K562 (cell line): ENCODE measurements around the gene POU3F3. TPM values are rescaled to one million over a fixed set of nuclear protein-coding genes. Genes with fewer than 3 reads are reported as not detected.

Experiments used
- ATAC-seq: fragments of 200-7000 bp; cut with Tn5 transposase; 3 replicates; pipeline ENCODE4 v1.9.1; 2020; ENCODE audit warnings: moderate library complexity
- BruUV-seq: library from RNA; stranded (reverse); fragments of 400-500 nt; replicated peaks from 2 replicates; lab custom pipeline; 2021; lab: Mats Ljungman, UMichigan
- CTCF ChIA-PET: fragments of 300-600 bp; formaldehyde crosslinking; extraction: SDS; loops from one replicate; lab custom pipeline; 2021; ENCODE audit warnings: low intra/inter-chr PET ratio; lab: Yijun Ruan, JAX
- POLR2A ChIA-PET: fragments of 300-600, 350-650 bp; sonication (Branson Sonifier 250); formaldehyde crosslinking; extraction: SDS; loops from one replicate; lab custom pipeline; 2021; ENCODE audit warnings: antibody characterized with exemption, inconsistent platforms; lab: Yijun Ruan, JAX
- DNase-seq, 4 experiments: peaks; one replicate each; pipeline versions ENCODE4 v3.0.0 to v3.0.0-alpha.2; 2011 to 2018; ENCODE audit warnings: low spot score in 3 of 4, mixed read lengths in 3 of 4; ENCODE audit errors: extremely low read depth in 1 of 4
- FAIRE-seq: peaks from 2 replicates; lab custom pipeline; 2011; peaks lifted over from hg19 to GRCh38; lab: Jason Lieb, UNC
- H2AFZ ChIP-seq: 2 replicates; pipeline ENCODE4 v1.6.0; 2011; ENCODE audit warnings: low read depth, low read length, control low read depth, inconsistent platforms
- H3K27ac ChIP-seq: fragments of 200-600 bp; 3 replicates; pipeline ENCODE4 v1.8.0; 2011; ENCODE audit warnings: low read depth, mild to moderate bottlenecking, control low read depth, inconsistent platforms, low read length, moderate library complexity, mixed read lengths; ENCODE audit errors: extremely low read depth
- H3K27me3 ChIP-seq, 2 experiments: fragments of 300-600 bp in 1 of 2; 2 replicates in 1 of 2; 3 replicates in 1 of 2; pipeline versions ENCODE4 v1.6.0 to v1.8.0; 2011; ENCODE audit warnings: inconsistent platforms in 2 of 2, low read length in 2 of 2, mild to moderate bottlenecking in 1 of 2, mixed read lengths in 1 of 2, moderate library complexity in 1 of 2; ENCODE audit not compliant: control insufficient read depth in 2 of 2, insufficient read depth in 2 of 2
- H3K36me3 ChIP-seq: fragments of 300-600 bp; 3 replicates; pipeline ENCODE4 v1.8.0; 2011; ENCODE audit warnings: mild to moderate bottlenecking, low read length, inconsistent platforms; ENCODE audit not compliant: control insufficient read depth, insufficient read depth
- H3K4me1 ChIP-seq, 2 experiments: fragments of 200-600 bp in 1 of 2; replicated peaks in 1 of 2; 2 replicates in 1 of 2; 3 replicates in 1 of 2; pipeline versions ENCODE4 v1.5.1 to v1.8.0; 2011; ENCODE audit warnings: inconsistent platforms in 2 of 2, low read length in 2 of 2, mild to moderate bottlenecking in 1 of 2, mixed read lengths in 1 of 2, moderate library complexity in 1 of 2; ENCODE audit not compliant: control insufficient read depth in 2 of 2, insufficient read depth in 2 of 2
- H3K4me2 ChIP-seq: 2 replicates; pipeline ENCODE4 v1.6.1; 2011; ENCODE audit warnings: low read length, control low read depth, inconsistent platforms, mixed read lengths; ENCODE audit not compliant: insufficient read depth
- H3K4me3 ChIP-seq: fragments of 200-600 bp; sonication (generic), shearing (Covaris generic); 2 replicates; pipeline ENCODE4 v1.5.1; 2016; ENCODE audit warnings: control low read depth, inconsistent platforms
- H3K79me2 ChIP-seq: fragments of 200-600 bp; 3 replicates; pipeline ENCODE4 v1.8.0; 2011; ENCODE audit warnings: low read length, inconsistent platforms; ENCODE audit not compliant: control insufficient read depth, insufficient read depth
- H3K9ac ChIP-seq, 2 experiments: 2 replicates each; pipeline versions ENCODE4 v1.6.0 to v1.6.1; 2011; ENCODE audit warnings: low read depth in 2 of 2, low read length in 2 of 2, control low read depth in 1 of 2, inconsistent platforms in 1 of 2, mild to moderate bottlenecking in 1 of 2, mixed read lengths in 1 of 2; ENCODE audit not compliant: insufficient read depth in 1 of 2
- H3K9me1 ChIP-seq: one replicate; pipeline ENCODE4 v1.6.0; 2011; ENCODE audit warnings: inconsistent platforms, mild to moderate bottlenecking, low read length, moderate library complexity; ENCODE audit not compliant: control insufficient read depth, insufficient read depth
- H3K9me3 ChIP-seq: replicated peaks from 2 replicates; pipeline ENCODE4 v1.5.1; 2011; ENCODE audit warnings: low read depth, low read length, inconsistent platforms; ENCODE audit not compliant: control insufficient read depth, insufficient read depth
- H4K20me1 ChIP-seq: replicated peaks from 2 replicates; pipeline ENCODE4 v1.6.1; 2011; ENCODE audit warnings: low read length, inconsistent platforms, mixed read lengths; ENCODE audit not compliant: control insufficient read depth, insufficient read depth
- CHD4 ChIP-seq: fragments of 200-600 bp; sonication (generic); IDR thresholded peaks from 3 replicates; pipeline ENCODE4 v1.6.1; 2012; ENCODE audit warnings: low read depth, mild to moderate bottlenecking, mixed read lengths, low read length, inconsistent platforms; ENCODE audit not compliant: insufficient read depth, insufficient replicate concordance, poor library complexity, severe bottlenecking
- DACH1 ChIP-seq: fragments of 450-650 bp; IDR thresholded peaks from 2 replicates; pipeline ENCODE4 v1.6.1; 2018; ENCODE audit not compliant: partially characterized antibody
- E2F6 ChIP-seq, 2 experiments: IDR thresholded peaks; 2 replicates each; pipeline ENCODE4 v1.6.1; 2011; ENCODE audit warnings: borderline replicate concordance in 1 of 2, control low read depth in 1 of 2, low read depth in 1 of 2, low read length in 1 of 2, mild to moderate bottlenecking in 1 of 2, mixed read lengths in 1 of 2, moderate library complexity in 1 of 2; ENCODE audit not compliant: insufficient read depth in 1 of 2, insufficient read length in 1 of 2, poor library complexity in 1 of 2, severe bottlenecking in 1 of 2; ENCODE audit errors: extremely low read depth in 1 of 2
- FOS ChIP-seq: IDR thresholded peaks from 3 replicates; pipeline ENCODE4 v1.6.1; 2011; ENCODE audit not compliant: insufficient read length; ENCODE audit errors: extremely low read depth
- MAFF ChIP-seq: IDR thresholded peaks from 2 replicates; pipeline ENCODE4 v1.6.1; 2012; ENCODE audit warnings: low read length, improper control_type of control experiment
- RCOR1 ChIP-seq, 2 experiments: IDR thresholded peaks; 2 replicates each; pipeline ENCODE4 v1.6.1; 2012; ENCODE audit warnings: low read depth in 2 of 2, low read length in 2 of 2, borderline replicate concordance in 1 of 2, improper control_type of control experiment in 1 of 2
- RHOXF2B ChIP-seq: fragments of 250-450 bp; sonication (Bioruptor Pico); conservative IDR thresholded peaks from 2 replicates; pipeline ENCODE4 v1.5.1; 2021
- U2AF2 ChIP-seq: fragments of 200-400 bp; formaldehyde crosslinking; optimal IDR thresholded peaks from 2 replicates; pipeline ENCODE3; 2017; ENCODE audit warnings: low read depth, mild to moderate bottlenecking, low read length
- ZBTB11 ChIP-seq, 3 experiments: fragments of 200-800 bp in 1 of 3; fragments of 250-450 bp in 1 of 3; fragments of 450-650 bp in 1 of 3; sonication (Bioruptor Pico) in 1 of 3; sonication (Bioruptor generic) in 1 of 3; formaldehyde crosslinking in 1 of 3; IDR thresholded peaks; 2 replicates each; pipeline versions ENCODE4 v1.6.1 to v1.8.0; 2016 to 2022; ENCODE audit warnings: mild to moderate bottlenecking in 2 of 3, missing genetic modification characterization in 2 of 3, missing compliant biosample characterization in 1 of 3, moderate library complexity in 1 of 3
- ZMIZ1 ChIP-seq, 2 experiments: fragments of 150-350 bp in 1 of 2; IDR thresholded peaks; 2 replicates each; pipeline ENCODE4 v1.6.1; 2012 to 2016; ENCODE audit warnings: low read depth in 2 of 2, low read length in 2 of 2, mild to moderate bottlenecking in 1 of 2, moderate library complexity in 1 of 2
- ZNF239 ChIP-seq: fragments of 250-450 bp; sonication (Bioruptor Pico); IDR thresholded peaks from 2 replicates; pipeline ENCODE4 v1.4.0; 2020; ENCODE audit warnings: mild to moderate bottlenecking
- WGBS: fragments of 100-300 bp; shearing (Covaris generic); methylation state at CpG from one replicate; pipeline ENCODE4 v1.1.6; 2016; ENCODE audit warnings: low coverage, mixed read lengths; ENCODE audit not compliant: insufficient coverage; ENCODE audit errors: missing lambda C conversion rate; 5-methylcytosine and 5-hydroxymethylcytosine counted together
- in situ Hi-C: fragments of 300-500 bp; cut with MboI; formaldehyde crosslinking; loops from 4 replicates; pipeline ENCODE4 v1.15.0; 2018; ENCODE audit warnings: inconsistent platforms, mixed read lengths
- intact Hi-C: fragments of 100-400 bp; cut with micrococcal nuclease; formaldehyde crosslinking; loops from 2 replicates; pipeline ENCODE4 v1.14.2; 2022
- polyA plus RNA-seq, 8 experiments: library from polyadenylated mRNA; depleted of rRNA in 4 of 8; stranded (reverse) in 5 of 8; unstranded in 3 of 8; fragments of >200 nt; fragmentation: Nextera tagmentation in 2 of 8; fragmentation: Illumina TruSeq in 1 of 8; extraction: Ambion mirVana in 2 of 8; extraction: Trizol in 1 of 8; gene quantifications; 2 replicates each; pipeline versions ENCODE4 v1.2.1 to v1.2.3, GENCODE V29; 2011 to 2014; ENCODE audit warnings: inconsistent platforms in 1 of 8, missing spikeins in 1 of 8
- total RNA-seq, 7 experiments: library from RNA; depleted of rRNA in 6 of 7; stranded (reverse); fragments of >200 nt in 6 of 7; fragmentation: Illumina TruSeq in 2 of 7; extraction: Trizol in 2 of 7; gene quantifications; 2 replicates each; pipeline versions ENCODE4 v1.2.1 to v1.2.3, GENCODE V29; 2011 to 2021; ENCODE audit warnings: low replicate concordance in 1 of 7

Gene POU3F3
- total and polyA plus RNA-seq, 9 of the 15 experiments (the other 6 are each of a cell fraction or from before 2014, with no cell fraction given), result not detected

GRCh38 chr2:104851291-104852089 is 2.4 kb upstream of the POU3F3 start:
- Histone ChIP-seq H3K4me2 (no peak overlapping the region), H3K4me1 (peaks cover 0 to 7% of the 10 kb centered on the region in 2 experiments; a peak in 1 of 5 replicates), H3K36me3 (no peaks in the 10 kb centered on the region), H3K27ac (no peak overlapping the region), H4K20me1 (no peaks in the 10 kb centered on the region), H3K79me2 (no peaks in the 10 kb centered on the region), H3K9me3 (no peaks in the 10 kb centered on the region), H3K9me1 (no peaks in the 10 kb centered on the region), H3K27me3 (peaks cover 4 to 10% of the 10 kb centered on the region in 2 experiments; a peak in 3 of 5 replicates), H3K9ac (no peak overlapping the region), H2AFZ (no peak overlapping the region), H3K4me3 (no peak overlapping the region)
- ChIA-PET CTCF (no interaction called here), POLR2A (no interaction called here)
- DNase-seq (no peak), FAIRE-seq (no peak), ATAC-seq (no peak)
- BruUV-seq, result no TSS peak
- in situ Hi-C loops, result no loop called here
- intact Hi-C loops, result no loop called here
- WGBS, result 0% methylated on average over 16 of the region's 29 CpGs
- no peak for TF ChIP-seq ZMIZ1 (IDR thresholded peaks at IDR 0.05; ENCODE audit: low read depth in 2 of 2, low read length in 2 of 2)
- no peak for TF ChIP-seq MAFF
- no peak for TF ChIP-seq FOS
- TF ChIP-seq CHD4, result no peak
- no peak for TF ChIP-seq U2AF2
- TF ChIP-seq DACH1, result no peak
- TF ChIP-seq ZBTB11 (CRISPR knock-in tag; IDR thresholded peaks at IDR 0.05), result no peak
- no peak for TF ChIP-seq E2F6 (IDR thresholded peaks at IDR 0.05; ENCODE audit: borderline replicate concordance in 1 of 2, extremely low read depth in 1 of 2, insufficient read depth in 1 of 2, insufficient read length in 1 of 2, low read depth in 1 of 2, low read length in 1 of 2, poor library complexity in 1 of 2, severe bottlenecking in 1 of 2)
- TF ChIP-seq ZNF239, result no peak
- TF ChIP-seq RCOR1 (IDR thresholded peaks at IDR 0.05; ENCODE audit: borderline replicate concordance in 1 of 2, low read depth in 2 of 2, low read length in 2 of 2), result no peak
- no peak for TF ChIP-seq RHOXF2B (CRISPR knock-in tag)
